GM12891 (cell line): ENCODE results near the gene VAMP2.

ENCODE experiments used
- POLR2A ChIP-seq: IDR thresholded peaks from 2 replicates; pipeline ENCODE4 v1.6.1; 2011; ENCODE audit warnings: low read depth, low read length, control low read depth
- POLR2AphosphoS5 ChIP-seq: IDR thresholded peaks from 2 replicates; pipeline ENCODE4 v1.6.1; 2011; ENCODE audit warnings: low read depth, low read length, control low read depth
- TAF1 ChIP-seq: IDR thresholded peaks from 2 replicates; pipeline ENCODE4 v1.6.1; 2011; ENCODE audit warnings: low read depth, low read length, control low read depth

GRCh38 chr17:8110456-8110804, 52.3 kb downstream of the VAMP2 start:
- TF ChIP-seq POLR2AphosphoS5, result no peak
- no peak for TF ChIP-seq POLR2A
- TF ChIP-seq TAF1, result no peak
